Type B pancreatic cell (in vitro differentiated cells): ENCODE data around the gene EIF4A2. TPM values are rescaled to one million over a fixed set of nuclear protein-coding genes. Genes with fewer than 3 reads are reported as not detected.
A peak's percentile ranks its signal among the peaks of the same experiment; 100 is the strongest.
"Not testable (repeated sequence)": the region's sequence is repeated elsewhere in the genome, so short reads cannot be mapped to it uniquely, and the experiment has no call there.

ENCODE experiments used
- DNase-seq: peaks from one replicate; pipeline ENCODE4 v3.0.0; 2021; ENCODE audit warnings: mixed read lengths; ENCODE audit not compliant: unreplicated experiment; ENCODE audit errors: extremely low spot score
- H3K27ac Mint-ChIP-seq: 2 replicates; pipeline ENCODE4 v1.8.0; 2021; ENCODE audit warnings: mild to moderate bottlenecking, mixed read lengths
- H3K27me3 Mint-ChIP-seq: 2 replicates; pipeline ENCODE4 v1.8.0; 2021; ENCODE audit warnings: mixed read lengths
- H3K36me3 Mint-ChIP-seq: 2 replicates; pipeline ENCODE4 v1.8.0; 2021; ENCODE audit warnings: mixed read lengths
- H3K4me1 Mint-ChIP-seq: one replicate; pipeline ENCODE4 v1.8.0; 2021; ENCODE audit warnings: mixed read lengths; ENCODE audit not compliant: unreplicated experiment
- H3K4me3 Mint-ChIP-seq: 2 replicates; pipeline ENCODE4 v1.8.0; 2021; ENCODE audit warnings: mild to moderate bottlenecking, mixed read lengths
- H3K9me3 Mint-ChIP-seq: 2 replicates; pipeline ENCODE4 v1.8.0; 2021; ENCODE audit warnings: mixed read lengths
- CTCF ChIP-seq: fragments of 200-600 bp; sonication (generic); conservative IDR thresholded peaks from 2 replicates; pipeline ENCODE4 v1.5.0; 2021; ENCODE audit warnings: antibody characterized with exemption, mild to moderate bottlenecking
- total RNA-seq: library from RNA; stranded (reverse); gene quantifications from 2 replicates; pipeline ENCODE4 v1.2.1, GENCODE V29; 2021; ENCODE audit warnings: low replicate concordance

The EIF4A2 gene
- total RNA-seq, 1 donor from 2014 or later: 480 TPM

- Mint-ChIP-seq H3K27ac (peak overlapping the region; percentile 65), H3K4me3 (no peak overlapping the region), H3K9me3 (no peaks in the 10 kb centered on the region), H3K36me3 (peaks cover 47% of the 10 kb centered on the region), H3K27me3 (no peaks in the 10 kb centered on the region), H3K4me1 (peaks cover 24% of the 10 kb centered on the region)
- no peak for DNase-seq
- TF ChIP-seq CTCF: no peak
Measured at GRCh38 chr3:186790261-186790981, 7.0 kb downstream of the EIF4A2 start.

- no peaks in the 10 kb centered on the region for H3K27me3 Mint-ChIP-seq
- H3K27ac Mint-ChIP-seq: no peak overlapping the region
- no peaks in the 10 kb centered on the region for H3K4me1 Mint-ChIP-seq
- no peak overlapping the region for H3K4me3 Mint-ChIP-seq
- no peaks in the 10 kb centered on the region for H3K9me3 Mint-ChIP-seq
- TF ChIP-seq CTCF: no peak
- H3K36me3 Mint-ChIP-seq: peaks cover 23% of the 10 kb centered on the region
- DNase-seq: no peak
Measured at GRCh38 chr3:186798239-186798874, 15.0 kb downstream of the EIF4A2 start.

- Mint-ChIP-seq H3K9me3 (no peaks in the 10 kb centered on the region), H3K27me3 (no peaks in the 10 kb centered on the region), H3K4me1 (peaks cover 4% of the 10 kb centered on the region), H3K36me3 (peaks cover 18% of the 10 kb centered on the region), H3K4me3 (no peak overlapping the region), H3K27ac (no peak overlapping the region)
- TF ChIP-seq CTCF: no peak
- no peak for DNase-seq
Measured at GRCh38 chr3:186800285-186800684, 16.9 kb downstream of the EIF4A2 start.

- peaks cover 10% of the 10 kb centered on the region for H3K4me1 Mint-ChIP-seq
- H3K27me3 Mint-ChIP-seq: no peaks in the 10 kb centered on the region
- no peak for DNase-seq
- peak overlapping the region; percentile 19 for H3K4me3 Mint-ChIP-seq
- H3K27ac Mint-ChIP-seq: no peak overlapping the region
- H3K9me3 Mint-ChIP-seq: no peaks in the 10 kb centered on the region
- peaks cover 18% of the 10 kb centered on the region for H3K36me3 Mint-ChIP-seq
- no peak for TF ChIP-seq CTCF
Measured at GRCh38 chr3:186802701-186803100, 19.3 kb downstream of the EIF4A2 start.

- H3K27me3 Mint-ChIP-seq, H3K9me3 Mint-ChIP-seq, DNase-seq, H3K4me3 Mint-ChIP-seq, H3K4me1 Mint-ChIP-seq, H3K27ac Mint-ChIP-seq: not testable (repeated sequence)
- H3K36me3 Mint-ChIP-seq: peaks cover 16% of the 10 kb centered on the region
Measured at GRCh38 chr3:186803447-186803846, 20.1 kb downstream of the EIF4A2 start.
